22Rv1 (cell line): ENCODE measurements around the gene UNK.

ENCODE experiments used
- CTCF ChIP-seq: fragments of 450-650 bp; IDR thresholded peaks from 2 replicates; pipeline ENCODE4 v1.5.1; 2017; ENCODE audit warnings: mild to moderate bottlenecking
- ZFX ChIP-seq: fragments of 450-650 bp; IDR thresholded peaks from 2 replicates; pipeline ENCODE4 v1.6.1; 2017; ENCODE audit warnings: antibody characterized with exemption, borderline replicate concordance

GRCh38 chr17:75832652-75833400 lies 48.2 kb downstream of the UNK start:
- no peak for TF ChIP-seq CTCF
- TF ChIP-seq ZFX, result no peak
